Activated T-cell treated with anti-CD3 and anti-CD28 coated beads, Interleukin-2, amount 50 U/mL, for 4 hours (primary cell): ENCODE results near the gene RSPH3. TPM values are rescaled to one million over a fixed set of nuclear protein-coding genes. Genes with fewer than 3 reads are reported as not detected.
A peak's percentile ranks its signal among the peaks of the same experiment; 100 is the strongest.

ENCODE experiments used
- ATAC-seq, 2 donors: fragments of 200-7000 bp; cut with Tn5 transposase; one replicate each; pipeline ENCODE4 v1.10.0; 2021
- DNase-seq: peaks from one replicate; pipeline ENCODE4 v3.0.0-alpha.2; 2020
- H3K27me3 Mint-ChIP-seq: one replicate; pipeline ENCODE4 v1.8.0; 2021; ENCODE audit warnings: low read depth, mixed read lengths
- H3K36me3 Mint-ChIP-seq: one replicate; pipeline ENCODE4 v1.8.0; 2022; ENCODE audit warnings: mixed read lengths; ENCODE audit not compliant: insufficient read depth
- H3K4me1 Mint-ChIP-seq: one replicate; pipeline ENCODE4 v1.8.0; 2021; ENCODE audit warnings: low read depth, mixed read lengths
- H3K4me3 Mint-ChIP-seq: one replicate; pipeline ENCODE4 v1.8.0; 2021; ENCODE audit warnings: mild to moderate bottlenecking, moderate library complexity, mixed read lengths
- H3K9me3 Mint-ChIP-seq: one replicate; pipeline ENCODE4 v1.8.0; 2021; ENCODE audit warnings: mixed read lengths
- total RNA-seq, 3 donors: library from RNA; stranded (reverse); gene quantifications; one replicate each; pipeline ENCODE4 v1.2.1, GENCODE V29; 2021

RSPH3 gene
- total RNA-seq, 3 donors from 2014 or later: 1.6 to 2.1 (median 1.7) TPM

DNA sequence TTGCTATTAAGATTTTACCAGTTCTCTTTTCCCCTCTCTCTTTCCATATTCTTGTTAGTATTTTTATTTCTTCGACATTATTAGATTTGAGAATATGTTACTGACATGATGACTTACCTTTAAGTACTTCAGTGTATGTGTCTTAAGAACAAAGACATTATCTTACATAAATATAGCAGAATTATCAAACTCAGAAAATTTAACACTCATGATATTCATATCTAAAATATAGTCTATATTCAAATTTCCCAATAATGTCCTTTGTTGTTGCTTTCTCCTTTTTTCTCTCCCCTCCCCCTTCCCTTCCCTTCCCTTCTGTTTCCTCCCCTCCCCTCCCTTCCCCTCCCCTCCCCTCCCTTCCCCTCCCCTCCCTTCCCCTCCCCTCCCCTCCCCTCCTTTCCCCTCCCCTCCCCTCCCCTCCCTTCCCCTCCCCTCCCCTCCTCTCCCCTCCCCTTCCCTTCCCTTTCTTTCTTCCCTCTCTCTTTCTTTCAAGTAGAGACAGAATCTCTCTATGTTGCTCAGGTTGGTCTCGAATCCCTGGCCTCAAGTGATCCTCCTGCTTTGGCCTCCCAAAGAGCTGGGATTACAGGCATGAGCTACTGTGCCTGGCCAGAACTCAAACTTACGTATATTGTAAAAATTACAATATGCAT lies 56.5 kb downstream of the RSPH3 start:
- ATAC-seq (no peak), DNase-seq (no peak)
- peaks cover 6% of the 10 kb centered on the region for H3K27me3 Mint-ChIP-seq
- peaks cover 6% of the 10 kb centered on the region for H3K9me3 Mint-ChIP-seq
- H3K4me3 Mint-ChIP-seq: no peak overlapping the region
- H3K4me1 Mint-ChIP-seq: peaks cover 11% of the 10 kb centered on the region
- no peaks in the 10 kb centered on the region for H3K36me3 Mint-ChIP-seq

DNA sequence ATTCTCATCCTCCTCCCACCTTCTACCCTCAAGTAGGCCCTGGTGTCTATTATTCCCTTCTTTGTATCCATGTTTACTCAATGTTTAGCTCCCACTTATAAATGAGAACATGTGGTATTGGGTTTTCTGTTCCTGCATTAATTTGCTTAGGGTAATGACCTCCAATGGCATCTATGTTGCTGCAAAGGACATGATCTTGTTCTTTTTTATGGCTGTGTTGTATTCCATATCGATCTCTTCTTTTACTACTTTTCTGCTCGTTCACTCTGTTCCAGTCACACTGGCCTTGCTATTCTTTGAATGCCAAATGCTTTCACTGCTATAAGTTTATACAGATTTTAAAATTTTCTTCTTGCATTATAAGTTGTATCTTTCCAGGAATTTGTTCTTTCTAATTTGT lies 57.7 kb downstream of the RSPH3 start:
- peaks cover 11% of the 10 kb centered on the region for H3K27me3 Mint-ChIP-seq
- H3K4me1 Mint-ChIP-seq: peaks cover 13% of the 10 kb centered on the region
- no peak overlapping the region for H3K4me3 Mint-ChIP-seq
- no peak for ATAC-seq
- H3K36me3 Mint-ChIP-seq: no peaks in the 10 kb centered on the region
- DNase-seq: no peak
- peaks cover 6% of the 10 kb centered on the region for H3K9me3 Mint-ChIP-seq

DNA sequence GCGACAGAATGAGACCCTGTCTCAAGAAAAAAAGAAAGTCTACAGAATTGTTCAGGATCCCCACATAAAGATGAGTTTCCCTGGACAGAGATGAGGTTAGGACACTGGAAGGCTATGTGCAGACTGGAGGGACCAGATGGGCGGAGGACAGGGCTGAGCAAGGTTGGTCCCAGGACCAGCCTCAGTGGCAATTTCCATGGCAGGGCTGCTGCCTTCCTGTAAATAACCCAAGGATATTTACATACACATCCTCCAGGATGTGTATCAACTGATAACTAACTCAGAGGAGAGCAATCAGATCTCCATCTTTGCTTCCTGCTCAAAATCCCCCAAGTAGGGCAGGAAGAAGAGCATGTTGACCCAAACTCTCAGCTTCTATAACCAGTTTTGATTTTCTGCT lies 58.8 kb downstream of the RSPH3 start:
- no peaks in the 10 kb centered on the region for H3K36me3 Mint-ChIP-seq
- peaks cover 11% of the 10 kb centered on the region for H3K27me3 Mint-ChIP-seq
- no peak overlapping the region for H3K4me3 Mint-ChIP-seq
- peaks cover 6% of the 10 kb centered on the region for H3K9me3 Mint-ChIP-seq
- H3K4me1 Mint-ChIP-seq: peaks cover 13% of the 10 kb centered on the region
- no peak for DNase-seq
- ATAC-seq: no peak

DNA sequence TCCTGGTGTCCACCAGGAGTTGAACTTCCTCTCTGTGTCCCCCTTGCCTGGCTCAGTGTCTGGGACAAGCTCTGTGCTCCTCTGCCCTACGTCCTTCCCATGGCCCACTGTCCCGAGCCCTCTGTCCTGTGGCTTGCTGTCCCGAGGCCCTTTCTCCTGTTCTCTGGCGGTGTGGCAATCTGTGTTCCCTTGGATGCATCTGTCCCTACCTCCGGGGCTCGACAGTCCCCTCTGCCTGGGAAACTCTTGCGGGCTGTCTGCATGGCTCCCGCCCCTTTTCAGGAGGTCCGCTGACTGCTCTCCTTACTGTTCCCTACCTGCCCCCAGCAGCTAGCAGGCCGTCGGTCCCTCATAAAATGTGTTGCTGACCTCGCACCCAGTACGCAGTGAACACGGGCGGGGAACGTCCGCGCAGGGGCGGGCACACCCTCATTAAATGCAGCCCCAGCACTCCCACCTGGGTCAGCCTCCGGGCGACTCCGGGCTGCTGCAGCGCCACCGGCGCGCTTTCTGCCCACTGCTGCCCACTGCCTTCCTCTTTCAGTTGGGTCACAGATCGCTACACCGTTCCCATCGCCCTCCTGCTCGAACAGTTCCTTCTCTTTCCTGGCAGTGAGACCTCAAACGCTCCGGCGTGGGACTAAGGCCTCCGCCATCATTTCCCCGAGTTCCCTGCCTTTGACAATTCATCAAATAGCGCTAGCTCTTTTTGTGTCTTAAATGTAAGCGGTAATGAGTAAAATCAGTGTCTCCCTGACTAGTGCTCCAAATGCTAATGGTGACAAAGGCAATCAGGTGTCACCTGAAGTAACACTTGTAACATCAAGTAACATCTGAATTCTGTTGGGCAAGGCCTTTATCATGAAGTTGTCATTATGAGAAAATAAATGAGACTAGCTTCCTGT lies 60.5 kb downstream of the RSPH3 start:
- no peaks in the 10 kb centered on the region for H3K36me3 Mint-ChIP-seq
- no peak for DNase-seq
- H3K4me1 Mint-ChIP-seq: peaks cover 13% of the 10 kb centered on the region
- peak; percentile 33 to 58 for ATAC-seq
- H3K9me3 Mint-ChIP-seq: peaks cover 6% of the 10 kb centered on the region
- peak overlapping the region; percentile 71 for H3K4me3 Mint-ChIP-seq
- peaks cover 11% of the 10 kb centered on the region for H3K27me3 Mint-ChIP-seq

DNA sequence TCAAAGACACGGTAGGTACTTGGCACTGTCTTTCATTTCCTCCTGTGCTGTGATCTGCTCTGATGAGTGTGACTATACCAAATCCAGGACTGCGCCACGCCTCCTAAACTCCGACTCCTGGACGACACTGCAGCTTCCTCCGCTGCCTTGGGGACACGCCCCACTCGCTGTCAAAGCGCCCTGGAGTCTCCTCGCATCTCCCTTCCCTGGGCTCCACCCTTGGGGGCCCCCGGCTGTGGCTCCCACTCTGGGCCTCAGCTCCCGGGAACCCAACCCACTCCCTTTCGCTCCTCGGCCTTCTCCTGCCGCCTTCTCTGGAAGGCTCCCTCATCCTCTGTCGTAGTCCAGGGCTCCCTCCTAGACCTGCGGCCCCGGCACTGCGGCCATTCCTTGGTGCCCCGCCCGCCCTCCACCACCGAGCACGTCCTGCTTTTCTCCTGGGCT lies 61.2 kb downstream of the RSPH3 start:
- Mint-ChIP-seq H3K36me3 (no peaks in the 10 kb centered on the region), H3K4me1 (peaks cover 13% of the 10 kb centered on the region), H3K27me3 (peaks cover 11% of the 10 kb centered on the region), H3K4me3 (peak overlapping the region; percentile 71), H3K9me3 (peaks cover 6% of the 10 kb centered on the region)
- DNase-seq: peak; percentile 7
- peak; percentile 80 to 84 for ATAC-seq

DNA sequence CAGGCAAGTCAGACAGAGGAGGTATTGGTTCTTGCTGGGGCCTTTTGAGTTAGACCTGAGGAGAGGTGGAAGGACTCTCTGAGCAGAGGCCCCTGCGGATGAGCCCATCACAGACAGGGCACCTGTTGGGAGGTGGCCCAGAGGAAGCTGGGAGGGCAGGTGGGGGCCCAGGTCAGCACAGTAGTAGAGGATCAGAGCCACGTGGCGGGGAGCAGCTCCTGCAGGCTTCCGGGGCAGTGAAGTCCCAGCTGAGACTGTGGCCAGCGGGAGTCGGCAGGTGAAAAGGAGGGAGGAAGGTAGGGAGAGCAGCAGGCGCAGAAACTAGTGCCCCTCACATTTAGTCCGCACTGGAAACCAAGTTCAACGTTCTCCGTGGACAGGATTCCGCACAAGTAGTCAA lies 61.8 kb downstream of the RSPH3 start:
- no peak overlapping the region for H3K4me3 Mint-ChIP-seq

DNA sequence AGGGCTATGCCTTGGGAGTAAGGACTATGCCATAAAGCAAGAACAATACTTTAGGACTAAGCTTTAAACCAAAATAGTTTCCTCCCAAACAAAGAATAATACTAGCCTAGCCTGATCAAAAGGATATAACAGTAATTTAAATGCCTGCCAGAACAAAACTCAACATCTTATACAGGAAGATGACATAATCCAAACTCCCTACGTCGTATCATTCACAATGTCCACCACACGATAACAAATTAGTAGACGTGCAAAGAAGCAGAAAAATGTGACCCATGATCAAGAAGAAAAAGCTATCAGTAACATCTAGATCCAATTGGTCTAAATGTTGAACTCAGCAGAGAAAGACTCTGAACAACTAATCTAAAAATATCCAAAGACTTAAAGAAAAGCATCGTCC lies 65.8 kb downstream of the RSPH3 start:
- no peak overlapping the region for H3K4me3 Mint-ChIP-seq
- peaks cover 5% of the 10 kb centered on the region for H3K27me3 Mint-ChIP-seq
- H3K36me3 Mint-ChIP-seq: no peaks in the 10 kb centered on the region
- DNase-seq: no peak
- no peaks in the 10 kb centered on the region for H3K9me3 Mint-ChIP-seq
- no peak for ATAC-seq
- H3K4me1 Mint-ChIP-seq: peaks cover 6% of the 10 kb centered on the region

More for the DNA sequence above, 61.8 kb downstream of the RSPH3 start:
- ATAC-seq (no peak), DNase-seq (no peak)
- H3K36me3 Mint-ChIP-seq: no peaks in the 10 kb centered on the region
- peaks cover 11% of the 10 kb centered on the region for H3K27me3 Mint-ChIP-seq
- H3K9me3 Mint-ChIP-seq: peaks cover 6% of the 10 kb centered on the region
- peaks cover 13% of the 10 kb centered on the region for H3K4me1 Mint-ChIP-seq

DNA sequence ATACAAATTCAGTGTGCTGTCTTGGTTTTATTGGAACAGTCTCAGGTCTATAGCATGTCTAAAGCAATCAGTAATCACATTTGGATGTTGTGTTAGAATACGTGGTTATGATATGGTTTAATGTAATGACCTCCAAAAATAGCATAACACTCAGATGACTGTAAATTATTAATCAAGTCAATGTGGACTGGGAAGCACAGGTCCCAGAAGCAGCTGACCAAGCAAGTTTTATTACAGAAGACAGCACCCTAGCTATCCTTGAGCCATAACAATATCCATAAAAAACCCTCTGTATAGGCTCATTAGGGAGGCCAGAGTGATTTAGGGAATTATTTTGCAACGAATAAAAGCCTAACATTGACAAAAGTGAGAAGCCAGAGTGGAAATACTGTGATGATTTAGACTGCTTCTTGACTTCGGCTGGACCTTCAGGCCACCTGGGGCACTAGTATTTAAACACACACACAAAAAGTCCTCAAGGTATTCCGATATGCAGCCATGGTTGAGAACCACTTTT lies 66.9 kb downstream of the RSPH3 start:
- no peak for DNase-seq
- Mint-ChIP-seq H3K9me3 (no peaks in the 10 kb centered on the region), H3K4me3 (no peak overlapping the region), H3K4me1 (peaks cover 1% of the 10 kb centered on the region), H3K36me3 (no peaks in the 10 kb centered on the region), H3K27me3 (peaks cover 3% of the 10 kb centered on the region)
- no peak for ATAC-seq

DNA sequence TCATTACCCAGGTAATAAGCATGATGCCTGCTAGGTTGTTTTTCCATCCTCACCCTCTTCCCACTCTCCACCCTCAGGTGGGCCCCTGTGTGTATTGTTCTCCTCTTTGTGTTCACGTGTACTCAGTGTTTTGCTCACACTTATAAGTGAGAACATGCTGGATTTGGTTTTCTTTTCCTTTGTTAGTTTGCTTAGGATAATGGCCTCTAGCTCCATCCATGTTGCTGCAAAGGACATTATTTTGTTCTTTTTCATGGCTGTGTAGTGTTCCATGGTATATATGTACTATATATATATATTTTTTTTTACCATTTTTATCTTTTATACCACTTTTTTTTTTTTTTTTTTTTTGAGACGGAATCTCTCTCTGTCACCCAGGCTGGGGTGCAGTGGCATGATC lies 71.9 kb downstream of the RSPH3 start:
- Mint-ChIP-seq H3K36me3 (no peaks in the 10 kb centered on the region), H3K27me3 (no peaks in the 10 kb centered on the region), H3K4me1 (no peaks in the 10 kb centered on the region), H3K9me3 (no peaks in the 10 kb centered on the region), H3K4me3 (no peak overlapping the region)
- ATAC-seq (no peak), DNase-seq (no peak)

DNA sequence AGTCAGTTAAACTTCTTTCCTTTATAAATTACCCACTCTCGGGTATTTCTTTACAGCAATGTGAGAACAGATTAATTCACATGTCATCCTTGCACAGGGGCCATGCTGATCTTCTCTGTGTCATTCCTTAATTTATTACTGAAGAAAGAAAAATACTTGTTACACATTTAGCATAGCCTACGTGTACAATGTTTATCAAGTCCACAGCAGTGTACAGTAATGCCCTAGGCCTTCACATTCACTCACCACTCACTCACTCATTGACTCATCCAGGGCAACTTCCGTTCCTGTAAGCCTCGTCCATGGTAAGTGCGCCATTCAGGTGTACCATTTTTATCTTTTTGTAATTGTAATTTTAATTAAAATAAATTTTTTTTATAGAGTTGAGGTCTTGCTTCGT lies 73.6 kb downstream of the RSPH3 start:
- Mint-ChIP-seq H3K27me3 (no peaks in the 10 kb centered on the region), H3K4me3 (no peak overlapping the region), H3K4me1 (no peaks in the 10 kb centered on the region), H3K36me3 (no peaks in the 10 kb centered on the region), H3K9me3 (no peaks in the 10 kb centered on the region)
- ATAC-seq (no peak), DNase-seq (no peak)

DNA sequence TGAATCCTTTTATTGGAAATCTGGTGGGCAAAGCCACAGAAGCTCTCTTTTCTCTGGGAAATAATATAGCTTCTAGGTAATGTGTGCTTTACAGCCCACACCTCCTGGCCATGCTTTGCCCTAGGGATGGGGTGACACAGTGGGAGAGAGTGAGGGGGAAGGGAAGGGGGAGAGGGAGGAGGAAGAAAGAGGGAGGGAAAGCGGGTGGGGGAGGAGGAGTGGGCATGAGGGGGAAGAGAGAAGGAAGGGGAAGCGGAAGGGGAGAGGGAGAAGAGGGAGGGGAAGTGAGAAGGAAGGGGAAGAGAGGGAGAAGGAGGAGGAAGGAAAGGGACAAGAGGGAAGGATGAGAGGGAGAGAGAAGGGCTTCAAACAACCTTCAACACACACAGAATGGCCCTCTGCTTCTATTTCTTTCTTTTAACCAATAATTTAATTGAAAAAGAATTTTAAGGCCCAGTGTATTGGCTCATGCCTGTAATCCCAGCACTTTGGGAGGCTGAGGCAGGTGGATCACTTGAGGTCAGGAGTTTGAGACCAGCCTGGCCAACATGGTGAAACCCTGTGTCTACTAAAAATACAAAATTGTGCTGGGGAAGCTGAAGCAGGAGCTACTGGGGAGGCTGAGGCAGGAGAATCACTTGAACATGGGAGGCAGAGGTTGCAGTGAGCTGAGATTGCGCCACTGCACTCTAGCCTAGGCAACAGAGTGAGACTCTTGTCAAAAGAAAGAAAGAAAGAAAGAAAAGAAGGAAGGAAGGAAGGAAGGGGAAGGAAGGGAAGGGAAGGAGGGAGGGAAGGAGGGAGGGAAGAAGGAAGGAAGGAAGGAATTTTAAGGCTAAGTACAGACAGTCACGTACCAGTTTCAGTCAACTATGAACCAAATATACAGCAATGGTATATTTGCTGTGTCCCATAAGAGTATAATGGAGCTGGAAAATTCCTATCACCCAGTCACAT lies 75.2 kb downstream of the RSPH3 start:
- no peak for DNase-seq
- Mint-ChIP-seq H3K4me3 (no peak overlapping the region), H3K36me3 (no peaks in the 10 kb centered on the region), H3K9me3 (no peaks in the 10 kb centered on the region), H3K27me3 (no peaks in the 10 kb centered on the region), H3K4me1 (peaks cover 2% of the 10 kb centered on the region)
- ATAC-seq: no peak

DNA sequence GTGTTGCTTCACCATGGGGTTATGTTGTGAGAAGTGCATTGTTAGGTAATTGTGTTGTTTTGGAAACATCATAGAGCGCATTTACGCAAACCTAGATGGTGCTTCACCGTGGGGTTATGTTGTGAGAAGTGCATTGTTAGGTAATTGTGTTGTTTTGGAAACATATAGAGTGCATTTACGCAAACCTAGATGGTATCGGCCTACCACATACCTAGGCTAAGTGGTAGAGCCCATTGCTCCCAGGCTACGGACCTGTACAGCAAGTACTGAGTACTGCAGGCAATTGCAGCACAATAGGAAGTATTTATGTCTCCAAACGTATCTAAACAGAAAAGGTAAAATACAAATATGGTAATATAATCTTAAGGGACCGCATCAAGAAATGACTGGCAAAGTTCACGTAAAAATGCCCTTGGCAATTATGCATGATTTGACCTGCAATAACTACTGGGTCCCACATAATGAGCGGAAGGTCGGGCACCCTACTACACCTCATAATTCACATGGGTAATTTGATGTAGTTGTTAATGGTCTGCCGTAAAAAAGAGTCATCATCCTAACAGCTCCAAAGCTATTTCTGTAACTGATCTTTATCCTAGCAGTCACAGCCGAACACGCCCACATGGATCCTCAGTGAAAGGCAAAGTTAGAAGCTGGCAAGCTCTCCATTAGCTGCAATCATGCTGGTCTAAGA lies 76.0 kb downstream of the RSPH3 start:
- H3K4me1 Mint-ChIP-seq: peaks cover 2% of the 10 kb centered on the region
- no peaks in the 10 kb centered on the region for H3K9me3 Mint-ChIP-seq
- no peaks in the 10 kb centered on the region for H3K27me3 Mint-ChIP-seq
- H3K36me3 Mint-ChIP-seq: no peaks in the 10 kb centered on the region
- DNase-seq (no peak), ATAC-seq (no peak)
- no peak overlapping the region for H3K4me3 Mint-ChIP-seq
